Right atrium auricular region (tissue), 2 donors: ENCODE data around the gene POU6F2. TPM values are rescaled to one million over a fixed set of nuclear protein-coding genes. Genes with fewer than 3 reads are reported as not detected.

Experiments
- DNase-seq: peaks from one replicate; pipeline ENCODE4 v3.0.0-alpha.2; 2019; ENCODE audit warnings: low spot score
- H3K27ac ChIP-seq, 2 donors: fragments of 200-600 bp; sonication (generic); 1 replicate in 1 of 2; 2 replicates in 1 of 2; pipeline ENCODE4 v1.5.1; 2016 to 2019
- H3K27me3 ChIP-seq, 2 donors: fragments of 200-600 bp; sonication (generic); one replicate each; pipeline versions ENCODE4 v1.5.1 to v1.6.0; 2017 to 2019
- H3K36me3 ChIP-seq: fragments of 200-600 bp; sonication (generic); one replicate; pipeline ENCODE4 v1.5.1; 2016
- H3K4me1 ChIP-seq, 2 donors: fragments of 200-600 bp; sonication (generic); one replicate each; pipeline versions ENCODE4 v1.5.1 to v1.6.0; 2017 to 2019
- H3K4me3 ChIP-seq, 2 donors: fragments of 200-600 bp; sonication (generic); 1 replicate in 1 of 2; 2 replicates in 1 of 2; pipeline ENCODE4 v1.5.1; 2017 to 2019; ENCODE audit warnings: mild to moderate bottlenecking in 1 of 2, moderate library complexity in 1 of 2
- H3K9me3 ChIP-seq, 2 donors: fragments of 200-600 bp; sonication (generic); one replicate each; pipeline ENCODE4 v1.5.1; 2019
- CTCF ChIP-seq, 2 donors: fragments of 200-600 bp; sonication (generic); IDR thresholded peaks; one replicate each; pipeline ENCODE4 v1.5.1; 2019; ENCODE audit warnings: antibody characterized with exemption in 2 of 2
- total RNA-seq, 2 donors: library from RNA; depleted of rRNA; stranded (reverse); fragments of >200 nt; gene quantifications; one replicate each; pipeline ENCODE4 v1.1.0, GENCODE V29; 2016

Gene POU6F2
- total RNA-seq, 2 donors from 2014 or later = 0.85 to 1.5 TPM

GRCh38 chr7:39105720-39106119 lies 128.0 kb downstream of the POU6F2 start:
- Histone ChIP-seq H3K27ac (no peak overlapping the region), H3K27me3 (no peaks in the 10 kb centered on the region)

GRCh38 chr7:39125846-39126245 lies 148.1 kb downstream of the POU6F2 start:
- H3K27me3 ChIP-seq = no peaks in the 10 kb centered on the region
- TF ChIP-seq CTCF (IDR thresholded peaks at IDR 0.05) = no peak
- H3K4me1 ChIP-seq = no peaks in the 10 kb centered on the region
- H3K4me3 ChIP-seq = no peak overlapping the region
- no peak overlapping the region for H3K27ac ChIP-seq
- H3K36me3 ChIP-seq = no peaks in the 10 kb centered on the region
- H3K9me3 ChIP-seq = no peaks in the 10 kb centered on the region
- no peak for DNase-seq

More at GRCh38 chr7:39105720-39106119, 128.0 kb downstream of the POU6F2 start:
- no peak for TF ChIP-seq CTCF (IDR thresholded peaks at IDR 0.05)
- H3K36me3 ChIP-seq = no peaks in the 10 kb centered on the region
- H3K4me1 ChIP-seq = no peaks in the 10 kb centered on the region
- no peaks in the 10 kb centered on the region for H3K9me3 ChIP-seq
- DNase-seq = no peak
- no peak overlapping the region for H3K4me3 ChIP-seq

GRCh38 chr7:39127058-39127457 lies 149.3 kb downstream of the POU6F2 start:
- no peaks in the 10 kb centered on the region for H3K9me3 ChIP-seq
- no peak overlapping the region for H3K4me3 ChIP-seq
- no peak for DNase-seq
- H3K27me3 ChIP-seq = no peaks in the 10 kb centered on the region
- no peak for TF ChIP-seq CTCF (IDR thresholded peaks at IDR 0.05)
- H3K4me1 ChIP-seq = no peaks in the 10 kb centered on the region
- H3K27ac ChIP-seq = no peak overlapping the region
- no peaks in the 10 kb centered on the region for H3K36me3 ChIP-seq

- H3K36me3 ChIP-seq = no peaks in the 10 kb centered on the region
- H3K4me1 ChIP-seq = no peaks in the 10 kb centered on the region
- DNase-seq = no peak
- no peak overlapping the region for H3K4me3 ChIP-seq
- H3K27ac ChIP-seq = no peak overlapping the region
- no peaks in the 10 kb centered on the region for H3K9me3 ChIP-seq
- TF ChIP-seq CTCF (IDR thresholded peaks at IDR 0.05) = no peak
- no peaks in the 10 kb centered on the region for H3K27me3 ChIP-seq
These were observed 150.7 kb downstream of the POU6F2 start for GRCh38 chr7:39128287-39128843.

GRCh38 chr7:39130274-39130673 lies 152.6 kb downstream of the POU6F2 start:
- no peak for TF ChIP-seq CTCF (IDR thresholded peaks at IDR 0.05)
- Histone ChIP-seq H3K4me3 (no peak overlapping the region), H3K4me1 (no peaks in the 10 kb centered on the region), H3K27ac (no peak overlapping the region), H3K9me3 (no peaks in the 10 kb centered on the region), H3K36me3 (no peaks in the 10 kb centered on the region), H3K27me3 (no peaks in the 10 kb centered on the region)
- DNase-seq = no peak
